Loucy (cell line): ENCODE data around the gene LYPD6.

Source experiments
- H2AFZ ChIP-seq: fragments of 200-600 bp; sonication (generic); 2 replicates; pipeline ENCODE4 v1.6.0; 2016; ENCODE audit warnings: antibody characterized with exemption, mild to moderate bottlenecking, low read length, moderate library complexity
- H3F3A ChIP-seq: fragments of 200-600 bp; 2 replicates; pipeline ENCODE4 v1.6.0; 2016; ENCODE audit warnings: antibody characterized with exemption, low read depth, mild to moderate bottlenecking
- H3K27me3 ChIP-seq: fragments of 200-600 bp; sonication (generic); 2 replicates; pipeline ENCODE4 v1.6.1; 2014; ENCODE audit warnings: low read length, mild to moderate bottlenecking; ENCODE audit not compliant: insufficient read depth, poor library complexity, severe bottlenecking
- H3K36me3 ChIP-seq: fragments of 200-600 bp; sonication (generic); 2 replicates; pipeline ENCODE4 v1.6.1; 2016; ENCODE audit warnings: low read length; ENCODE audit not compliant: insufficient read depth
- H3K4me1 ChIP-seq: fragments of 200-600 bp; sonication (generic); 2 replicates; pipeline ENCODE4 v1.5.1; 2014; ENCODE audit warnings: low read length, mild to moderate bottlenecking; ENCODE audit not compliant: insufficient read depth, poor library complexity, severe bottlenecking
- H3K4me2 ChIP-seq: fragments of 200-600 bp; sonication (generic); 2 replicates; pipeline ENCODE4 v1.6.0; 2014; ENCODE audit warnings: antibody characterized with exemption, low read length, low read depth, mild to moderate bottlenecking; ENCODE audit not compliant: poor library complexity, severe bottlenecking
- H3K4me3 ChIP-seq: fragments of 200-600 bp; sonication (generic); 2 replicates; pipeline ENCODE4 v1.5.1; 2014; ENCODE audit warnings: low read length, mild to moderate bottlenecking, mixed read lengths; ENCODE audit not compliant: poor library complexity, severe bottlenecking
- H3K79me2 ChIP-seq: fragments of 200-600 bp; sonication (generic); 2 replicates; pipeline ENCODE4 v1.6.1; 2014; ENCODE audit warnings: low read length; ENCODE audit not compliant: insufficient read depth
- H3K9ac ChIP-seq: fragments of 200-600 bp; sonication (generic); 2 replicates; pipeline ENCODE4 v1.6.0; 2014; ENCODE audit warnings: mild to moderate bottlenecking, low read depth, low read length, moderate library complexity; ENCODE audit not compliant: poor library complexity, severe bottlenecking
- H3K9me2 ChIP-seq: fragments of 200-600 bp; sonication (generic); replicated peaks from 2 replicates; pipeline ENCODE4 v1.6.1; 2016; ENCODE audit warnings: low read depth, low read length, mixed read lengths
- H3K9me3 ChIP-seq: fragments of 200-600 bp; sonication (generic); 2 replicates; pipeline ENCODE4 v1.6.1; 2014; ENCODE audit warnings: mild to moderate bottlenecking, antibody characterized with exemption, low read length, low read depth; ENCODE audit not compliant: insufficient read depth
- H4K20me1 ChIP-seq: fragments of 200-600 bp; sonication (generic); 2 replicates; pipeline ENCODE4 v1.6.0; 2014; ENCODE audit warnings: antibody characterized with exemption, low read length, mild to moderate bottlenecking; ENCODE audit not compliant: insufficient read depth, poor library complexity, severe bottlenecking
- EZH2phosphoT487 ChIP-seq: fragments of 200-600 bp; IDR thresholded peaks from 2 replicates; pipeline ENCODE4 v1.6.1; 2018; ENCODE audit warnings: antibody characterized with exemption, mild to moderate bottlenecking, moderate library complexity, borderline replicate concordance
- TF ChIP-seq, protein P1 (sequence below): fragments of 200-600 bp; sonication (generic); conservative IDR thresholded peaks from 2 replicates; pipeline ENCODE4 v1.5.1; 2014; ENCODE audit warnings: mild to moderate bottlenecking, antibody characterized with exemption, low read length

The LYPD6 gene

DNA sequence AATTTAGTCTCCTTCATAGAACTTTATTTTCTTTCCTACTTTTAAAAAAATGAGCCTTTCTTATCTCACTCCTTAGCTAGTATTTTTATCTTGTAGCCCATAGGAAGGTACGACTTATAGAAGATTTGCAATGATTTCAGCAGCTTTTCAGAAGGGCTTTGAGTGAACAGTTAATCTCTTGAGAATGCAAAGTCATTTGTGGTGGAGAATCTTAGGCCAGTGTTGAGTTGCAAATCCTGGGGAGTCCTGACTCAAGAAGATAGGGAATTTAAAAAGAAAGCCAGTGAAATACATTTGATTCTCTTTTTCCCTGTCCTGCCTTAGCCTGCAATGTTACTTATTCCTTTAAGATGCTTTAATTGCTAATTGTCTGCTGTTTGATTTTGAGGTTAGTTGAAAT is 33.6 kb downstream of the LYPD6 start:
- no peak for TF ChIP-seq EZH2phosphoT487
- TF ChIP-seq, protein P1, sequence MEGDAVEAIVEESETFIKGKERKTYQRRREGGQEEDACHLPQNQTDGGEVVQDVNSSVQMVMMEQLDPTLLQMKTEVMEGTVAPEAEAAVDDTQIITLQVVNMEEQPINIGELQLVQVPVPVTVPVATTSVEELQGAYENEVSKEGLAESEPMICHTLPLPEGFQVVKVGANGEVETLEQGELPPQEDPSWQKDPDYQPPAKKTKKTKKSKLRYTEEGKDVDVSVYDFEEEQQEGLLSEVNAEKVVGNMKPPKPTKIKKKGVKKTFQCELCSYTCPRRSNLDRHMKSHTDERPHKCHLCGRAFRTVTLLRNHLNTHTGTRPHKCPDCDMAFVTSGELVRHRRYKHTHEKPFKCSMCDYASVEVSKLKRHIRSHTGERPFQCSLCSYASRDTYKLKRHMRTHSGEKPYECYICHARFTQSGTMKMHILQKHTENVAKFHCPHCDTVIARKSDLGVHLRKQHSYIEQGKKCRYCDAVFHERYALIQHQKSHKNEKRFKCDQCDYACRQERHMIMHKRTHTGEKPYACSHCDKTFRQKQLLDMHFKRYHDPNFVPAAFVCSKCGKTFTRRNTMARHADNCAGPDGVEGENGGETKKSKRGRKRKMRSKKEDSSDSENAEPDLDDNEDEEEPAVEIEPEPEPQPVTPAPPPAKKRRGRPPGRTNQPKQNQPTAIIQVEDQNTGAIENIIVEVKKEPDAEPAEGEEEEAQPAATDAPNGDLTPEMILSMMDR: no peak

DNA sequence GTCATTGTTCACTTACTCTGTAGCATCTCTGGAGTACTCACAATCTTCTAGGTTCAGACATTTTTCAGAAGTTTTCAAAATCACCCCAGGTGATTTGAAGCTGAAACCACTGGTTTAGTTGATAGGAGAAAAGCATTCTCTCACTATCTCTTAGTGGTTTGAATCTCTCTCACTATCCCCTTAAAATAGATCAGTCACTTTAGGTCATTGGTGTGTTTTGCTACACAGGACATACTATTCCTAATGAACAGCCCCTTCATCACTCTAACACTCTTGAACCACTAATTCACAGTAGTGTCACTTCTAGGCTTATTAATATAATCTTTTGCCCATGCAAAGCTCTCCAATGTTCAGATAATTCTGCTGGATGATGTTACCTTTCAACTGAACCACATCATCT is 34.5 kb downstream of the LYPD6 start:
- no peaks in the 10 kb centered on the region for H4K20me1 ChIP-seq
- H3K36me3 ChIP-seq: no peaks in the 10 kb centered on the region
- no peaks in the 10 kb centered on the region for H3K9me3 ChIP-seq
- no peak overlapping the region for H3K4me3 ChIP-seq
- no peak overlapping the region for H3K4me2 ChIP-seq
- H3K27me3 ChIP-seq: no peaks in the 10 kb centered on the region
- no peak for TF ChIP-seq EZH2phosphoT487
- TF ChIP-seq, protein P1: no peak
- no peaks in the 10 kb centered on the region for H3F3A ChIP-seq
- no peak overlapping the region for H3K9ac ChIP-seq
- no peaks in the 10 kb centered on the region for H3K4me1 ChIP-seq
- H3K9me2 ChIP-seq: no peaks in the 10 kb centered on the region
- H2AFZ ChIP-seq: no peak overlapping the region
- no peaks in the 10 kb centered on the region for H3K79me2 ChIP-seq

More for the DNA sequence above, 33.6 kb downstream of the LYPD6 start:
- Histone ChIP-seq H3K4me3 (no peak overlapping the region), H3K36me3 (no peaks in the 10 kb centered on the region), H3F3A (no peaks in the 10 kb centered on the region), H3K27me3 (no peaks in the 10 kb centered on the region), H3K9me2 (no peaks in the 10 kb centered on the region), H3K79me2 (no peaks in the 10 kb centered on the region), H3K4me2 (no peak overlapping the region), H3K9me3 (no peaks in the 10 kb centered on the region), H2AFZ (no peak overlapping the region), H3K4me1 (no peaks in the 10 kb centered on the region), H3K9ac (no peak overlapping the region), H4K20me1 (no peaks in the 10 kb centered on the region)

DNA sequence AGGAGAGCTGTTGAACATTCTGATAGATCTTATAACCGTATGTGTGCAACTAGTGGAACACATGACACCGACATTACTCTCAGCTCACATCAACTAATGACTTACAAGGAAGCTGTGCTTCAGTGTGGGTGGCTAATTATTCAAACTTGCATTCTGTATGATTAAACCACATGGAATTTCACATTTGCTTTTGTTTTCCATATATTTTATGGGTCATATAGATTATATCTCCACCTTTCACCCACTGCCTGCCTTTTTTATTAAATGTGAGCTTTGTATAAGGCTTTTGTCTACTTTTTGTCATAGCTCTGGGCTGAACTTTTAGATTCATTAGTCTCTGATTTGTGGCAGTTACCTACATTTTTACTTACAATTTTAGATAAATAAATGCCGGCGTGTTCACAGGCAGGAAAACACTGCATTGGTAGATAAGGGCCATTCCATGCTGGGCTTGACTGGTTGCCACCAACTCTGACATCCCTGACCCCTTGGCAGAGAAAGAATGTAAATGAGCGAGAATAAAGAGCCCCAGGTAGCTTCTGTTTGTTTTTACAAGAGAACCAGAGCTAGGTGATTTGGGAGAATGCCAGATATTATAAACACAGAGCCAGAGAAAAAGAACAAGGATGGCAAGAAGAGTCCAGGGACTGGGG is 35.7 kb downstream of the LYPD6 start:
- no peaks in the 10 kb centered on the region for H3K27me3 ChIP-seq
- H3K4me1 ChIP-seq: no peaks in the 10 kb centered on the region
- H3K9me3 ChIP-seq: no peaks in the 10 kb centered on the region
- no peaks in the 10 kb centered on the region for H3K36me3 ChIP-seq
- no peaks in the 10 kb centered on the region for H4K20me1 ChIP-seq
- H3K9ac ChIP-seq: no peak overlapping the region
- H3K4me2 ChIP-seq: no peak overlapping the region
- no peaks in the 10 kb centered on the region for H3K79me2 ChIP-seq
- TF ChIP-seq, protein P1: no peak
- no peak for TF ChIP-seq EZH2phosphoT487
- no peaks in the 10 kb centered on the region for H3F3A ChIP-seq
- no peak overlapping the region for H2AFZ ChIP-seq
- no peaks in the 10 kb centered on the region for H3K9me2 ChIP-seq
- H3K4me3 ChIP-seq: no peak overlapping the region
